Stimulated activated CD8-positive, alpha-beta memory T cell treated with anti-CD3 and anti-CD28 coated beads, Interleukin-7, amount 100 ng/mL, for 48 hours (primary cell): ENCODE data around the gene LIPT2.
"Not testable (repeated sequence)": the region's sequence is repeated elsewhere in the genome, so short reads cannot be mapped to it uniquely, and the experiment has no call there.

Experiments used
- DNase-seq, 2 donors: peaks; one replicate each; pipeline ENCODE4 v3.0.0-alpha.2; 2020; ENCODE audit warnings: low read depth in 1 of 2; ENCODE audit errors: extremely low read depth in 1 of 2

The LIPT2 gene

GRCh38 chr11:74492974-74493790 is at the start of gene LIPT2:
TSS of gene LIPT2 (minus strand) at chr11:74493724. CDS start at chr11:74493703, 21 bp downstream.
- DNase-seq: peak; percentile 96 to 98

- DNase-seq: no peak
These were observed 47.9 kb upstream of the LIPT2 start for GRCh38 chr11:74541466-74541865.

GRCh38 chr11:74540270-74540669 is 46.7 kb upstream of the LIPT2 start:
- no peak for DNase-seq

- DNase-seq: no peak
These were observed 45.2 kb upstream of the LIPT2 start for GRCh38 chr11:74538680-74539079.

- no peak for DNase-seq
These were observed 42.0 kb upstream of the LIPT2 start for GRCh38 chr11:74535371-74536160.

- not testable (repeated sequence) for DNase-seq
These were observed 41.4 kb upstream of the LIPT2 start for GRCh38 chr11:74534946-74535275.

- no peak for DNase-seq
These were observed 40.9 kb upstream of the LIPT2 start for GRCh38 chr11:74534216-74534945.

GRCh38 chr11:74533421-74533820 is 39.9 kb upstream of the LIPT2 start:
- DNase-seq: no peak

- DNase-seq: no peak
These were observed 39.1 kb upstream of the LIPT2 start for GRCh38 chr11:74532501-74533246.

GRCh38 chr11:74524978-74525377 is 31.5 kb upstream of the LIPT2 start:
- no peak for DNase-seq

GRCh38 chr11:74524501-74524900 is 31.0 kb upstream of the LIPT2 start:
- DNase-seq: no peak

- no peak for DNase-seq
These were observed 29.3 kb upstream of the LIPT2 start for GRCh38 chr11:74522776-74523175.

GRCh38 chr11:74521666-74522252 is 28.2 kb upstream of the LIPT2 start:
- no peak for DNase-seq

GRCh38 chr11:74520927-74521665 is 27.6 kb upstream of the LIPT2 start:
- no peak for DNase-seq

GRCh38 chr11:74520316-74520715 is 26.8 kb upstream of the LIPT2 start:
- no peak for DNase-seq

GRCh38 chr11:74519710-74520109 is 26.2 kb upstream of the LIPT2 start:
- DNase-seq: no peak

- not testable (repeated sequence) for DNase-seq
These were observed 24.1 kb upstream of the LIPT2 start for GRCh38 chr11:74517592-74517991.

GRCh38 chr11:74507582-74507981 is 14.1 kb upstream of the LIPT2 start:
- no peak for DNase-seq

- no peak for DNase-seq
These were observed 13.3 kb upstream of the LIPT2 start for GRCh38 chr11:74506823-74507222.

GRCh38 chr11:74505911-74506310 is 12.4 kb upstream of the LIPT2 start:
- DNase-seq: no peak
